GM21529 (cell line): ENCODE results near the gene NAV2.
A peak's percentile ranks its signal among the peaks of the same experiment; 100 is the strongest.
"Not testable (repeated sequence)": the region's sequence is repeated elsewhere in the genome, so short reads cannot be mapped to it uniquely, and the experiment has no call there.

Source experiments
- ATAC-seq: cut with Tn5 transposase; IDR thresholded peaks from one replicate; pipeline ENCODE4 v1.9.1; 2021; ENCODE audit not compliant: unreplicated experiment

Gene NAV2

GRCh38 chr11:19939415-19939929 is 226.8 kb downstream of the NAV2 start:
- ATAC-seq = no peak

- ATAC-seq = no peak
These were observed 228.2 kb downstream of the NAV2 start for GRCh38 chr11:19940831-19941230.

- ATAC-seq = no peak
These were observed 234.0 kb downstream of the NAV2 start for GRCh38 chr11:19946681-19947080.

GRCh38 chr11:19947537-19948114 is 235.0 kb downstream of the NAV2 start:
- ATAC-seq = no peak

GRCh38 chr11:19949606-19950005 is 237.0 kb downstream of the NAV2 start:
- no peak for ATAC-seq

- ATAC-seq = peak; percentile 88
These were observed 239.0 kb downstream of the NAV2 start for GRCh38 chr11:19951558-19952115.

GRCh38 chr11:19952116-19952605 is 239.5 kb downstream of the NAV2 start:
- ATAC-seq = peak; percentile 14

- no peak for ATAC-seq
These were observed 240.3 kb downstream of the NAV2 start for GRCh38 chr11:19952911-19953310.

GRCh38 chr11:19953336-19953735 is 240.7 kb downstream of the NAV2 start:
- no peak for ATAC-seq

- ATAC-seq = no peak
These were observed 241.3 kb downstream of the NAV2 start for GRCh38 chr11:19953909-19954308.

GRCh38 chr11:19954899-19955298 is 242.3 kb downstream of the NAV2 start:
- no peak for ATAC-seq

GRCh38 chr11:19955660-19956059 is 243.0 kb downstream of the NAV2 start:
- ATAC-seq = no peak

- no peak for ATAC-seq
These were observed 243.6 kb downstream of the NAV2 start for GRCh38 chr11:19956228-19956627.

GRCh38 chr11:19957294-19957943 is 244.8 kb downstream of the NAV2 start:
- no peak for ATAC-seq

GRCh38 chr11:19958204-19958603 is 245.6 kb downstream of the NAV2 start:
- ATAC-seq = no peak

- no peak for ATAC-seq
These were observed 246.6 kb downstream of the NAV2 start for GRCh38 chr11:19959210-19959609.

- no peak for ATAC-seq
These were observed 247.0 kb downstream of the NAV2 start for GRCh38 chr11:19959648-19960059.

- not testable (repeated sequence) for ATAC-seq
These were observed 247.8 kb downstream of the NAV2 start for GRCh38 chr11:19960410-19960809.

GRCh38 chr11:19961225-19961624 is 248.6 kb downstream of the NAV2 start:
- ATAC-seq = no peak

- no peak for ATAC-seq
These were observed 249.6 kb downstream of the NAV2 start for GRCh38 chr11:19962053-19962800.

- ATAC-seq = no peak
These were observed 250.2 kb downstream of the NAV2 start for GRCh38 chr11:19962801-19963175.
